Ovary (tissue), 3 donors: ENCODE results near the gene ARF1.

Experiments used
- CTCF ChIP-seq, 3 donors: fragments of 450-650 bp in 2 of 3; fragments of 200-600 bp in 1 of 3; IDR thresholded peaks; one replicate each; pipeline versions ENCODE4 v1.5.1 to v1.8.0; 2016 to 2022; ENCODE audit warnings: antibody characterized with exemption in 3 of 3, mild to moderate bottlenecking in 1 of 3
- EP300 ChIP-seq: sonication (generic); formaldehyde crosslinking; IDR thresholded peaks from one replicate; pipeline ENCODE4 v1.6.1; 2017; ENCODE audit warnings: antibody characterized with exemption
- POLR2A ChIP-seq: fragments of 450-650 bp; IDR thresholded peaks from one replicate; pipeline ENCODE4 v1.6.1; 2017; ENCODE audit warnings: antibody characterized with exemption, mild to moderate bottlenecking, moderate library complexity
- donor health status: DM: no; HTN: no; CAD: no.

GRCh38 chr1:228070173-228070572 lies 12.3 kb upstream of the ARF1 start:
- TF ChIP-seq POLR2A (no peak), CTCF (IDR thresholded peaks at IDR 0.05) (no peak), EP300 (no peak)
